HEK293T (cell line): ENCODE data around the gene RBBP8NL.

ENCODE experiments used
- CTCF ChIA-PET: fragments of 350-600 bp; formaldehyde crosslinking; extraction: SDS; loops from one replicate; lab custom pipeline; 2021; ENCODE audit warnings: antibody characterized with exemption, inconsistent platforms; lab: Yijun Ruan, JAX
- POLR2A ChIA-PET: fragments of 350-600 bp; formaldehyde crosslinking; extraction: SDS; loops from one replicate; lab custom pipeline; 2020; ENCODE audit warnings: antibody characterized with exemption, inconsistent platforms; lab: Yijun Ruan, JAX
- DNase-seq: peaks from one replicate; pipeline ENCODE4 v3.0.0; 2012; ENCODE audit warnings: mixed read lengths; ENCODE audit errors: extremely low spot score
- ARNT ChIP-seq: fragments of 450-650 bp; IDR thresholded peaks from 2 replicates; pipeline ENCODE4 v1.6.1; 2017; ENCODE audit warnings: mild to moderate bottlenecking
- BHLHE40 ChIP-seq: fragments of 450-650 bp; IDR thresholded peaks from 2 replicates; pipeline ENCODE4 v1.6.1; 2016; ENCODE audit warnings: mild to moderate bottlenecking, moderate library complexity, borderline replicate concordance
- CTBP1 ChIP-seq: fragments of 450-650 bp; IDR thresholded peaks from 2 replicates; pipeline ENCODE4 v1.6.1; 2016; ENCODE audit warnings: borderline replicate concordance
- ELF4 ChIP-seq: fragments of 450-650 bp; IDR thresholded peaks from 2 replicates; pipeline ENCODE4 v1.6.1; 2017; ENCODE audit warnings: antibody characterized with exemption
- FOXA1 ChIP-seq: fragments of 450-650 bp; IDR thresholded peaks from 2 replicates; pipeline ENCODE4 v1.6.1; 2016; ENCODE audit warnings: mild to moderate bottlenecking
- FOXK2 ChIP-seq: fragments of 450-650 bp; IDR thresholded peaks from 2 replicates; pipeline ENCODE4 v1.6.1; 2016; ENCODE audit warnings: mild to moderate bottlenecking
- FOXM1 ChIP-seq: fragments of 450-650 bp; IDR thresholded peaks from 2 replicates; pipeline ENCODE4 v1.6.1; 2017; ENCODE audit warnings: mild to moderate bottlenecking, borderline replicate concordance
- HDGF ChIP-seq: fragments of 450-650 bp; IDR thresholded peaks from 2 replicates; pipeline ENCODE4 v1.6.1; 2017; ENCODE audit warnings: antibody characterized with exemption, borderline replicate concordance
- L3MBTL2 ChIP-seq: fragments of 450-650 bp; conservative IDR thresholded peaks from 2 replicates; pipeline ENCODE4 v1.6.1; 2016; ENCODE audit warnings: mild to moderate bottlenecking
- LEF1 ChIP-seq: fragments of 450-650 bp; IDR thresholded peaks from 2 replicates; pipeline ENCODE4 v1.6.1; 2017; ENCODE audit warnings: mild to moderate bottlenecking, borderline replicate concordance
- NFRKB ChIP-seq: fragments of 450-650 bp; IDR thresholded peaks from 2 replicates; pipeline ENCODE4 v1.6.1; 2016; ENCODE audit warnings: mild to moderate bottlenecking, moderate library complexity
- SP1 ChIP-seq: fragments of 450-650 bp; IDR thresholded peaks from 2 replicates; pipeline ENCODE4 v1.6.1; 2017
- SUZ12 ChIP-seq: fragments of 450-650 bp; IDR thresholded peaks from 2 replicates; pipeline ENCODE4 v1.6.1; 2016; ENCODE audit warnings: mild to moderate bottlenecking
- TARDBP ChIP-seq: fragments of 450-650 bp; IDR thresholded peaks from 2 replicates; pipeline ENCODE4 v1.6.1; 2016
- ZNF384 ChIP-seq: fragments of 450-650 bp; IDR thresholded peaks from 2 replicates; pipeline ENCODE4 v1.6.1; 2016
- TF ChIP-seq, protein P1 (sequence below): fragments of 450-650 bp; IDR thresholded peaks from 2 replicates; pipeline ENCODE4 v1.6.1; 2016

RBBP8NL gene

DNA sequence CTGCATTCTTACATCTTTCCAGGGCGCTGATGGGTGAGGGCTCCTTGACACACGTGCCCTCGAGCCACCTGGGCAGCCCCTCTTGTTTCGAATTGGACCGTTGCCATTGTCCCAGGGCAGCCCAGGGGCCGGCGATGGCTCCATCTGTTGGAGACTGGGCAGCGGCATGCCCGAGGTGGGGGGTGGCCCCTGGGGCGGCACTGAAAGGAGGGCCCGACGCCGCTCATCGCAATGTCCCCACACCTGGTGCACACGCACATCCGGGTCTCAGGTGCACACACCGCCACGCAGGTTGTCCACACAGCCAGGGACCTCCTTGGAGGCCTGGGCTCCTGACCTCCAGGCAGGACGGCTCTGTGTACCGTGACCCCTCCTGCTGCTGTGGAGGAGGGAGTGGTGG lies 30.5 kb upstream of the RBBP8NL start:
- no peak for DNase-seq
- CTCF ChIA-PET = no interaction called here
- POLR2A ChIA-PET = no interaction called here
- TF ChIP-seq LEF1 = no peak
- no peak for TF ChIP-seq FOXK2
- no peak for TF ChIP-seq FOXM1
- TF ChIP-seq FOXA1 = no peak

DNA sequence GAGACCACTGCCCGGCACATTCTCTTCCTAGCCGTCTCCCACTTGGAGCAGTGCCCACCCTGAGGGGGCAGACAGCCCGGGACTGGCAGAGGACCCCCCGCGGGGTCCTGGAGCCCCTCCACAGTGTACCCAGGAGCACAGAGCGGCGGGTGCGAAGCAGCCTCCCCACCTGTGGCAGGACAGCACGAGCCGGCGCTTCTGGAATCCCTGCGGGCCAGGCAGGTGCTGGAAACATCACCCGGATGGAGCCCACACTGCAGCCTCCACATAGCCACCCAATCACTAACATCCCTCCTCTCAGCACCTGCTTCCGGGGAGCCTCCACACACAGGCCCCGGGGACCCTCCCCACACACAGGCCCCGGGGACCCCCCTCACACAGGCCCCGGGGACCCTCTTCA lies 29.8 kb upstream of the RBBP8NL start:
- ChIA-PET POLR2A (no interaction called here), CTCF (no interaction called here)
- TF ChIP-seq SUZ12 (no peak), SP1 (no peak), NFRKB (no peak), TARDBP (no peak), ARNT (no peak), HDGF (no peak), FOXK2 (no peak), LEF1 (no peak), CTBP1 (no peak), L3MBTL2 (no peak), FOXM1 (no peak), BHLHE40 (no peak), FOXA1 (no peak), ELF4 (no peak), ZNF384 (no peak)
- TF ChIP-seq, protein P1, sequence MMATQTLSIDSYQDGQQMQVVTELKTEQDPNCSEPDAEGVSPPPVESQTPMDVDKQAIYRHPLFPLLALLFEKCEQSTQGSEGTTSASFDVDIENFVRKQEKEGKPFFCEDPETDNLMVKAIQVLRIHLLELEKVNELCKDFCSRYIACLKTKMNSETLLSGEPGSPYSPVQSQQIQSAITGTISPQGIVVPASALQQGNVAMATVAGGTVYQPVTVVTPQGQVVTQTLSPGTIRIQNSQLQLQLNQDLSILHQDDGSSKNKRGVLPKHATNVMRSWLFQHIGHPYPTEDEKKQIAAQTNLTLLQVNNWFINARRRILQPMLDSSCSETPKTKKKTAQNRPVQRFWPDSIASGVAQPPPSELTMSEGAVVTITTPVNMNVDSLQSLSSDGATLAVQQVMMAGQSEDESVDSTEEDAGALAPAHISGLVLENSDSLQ = no peak
- no peak for DNase-seq

DNA sequence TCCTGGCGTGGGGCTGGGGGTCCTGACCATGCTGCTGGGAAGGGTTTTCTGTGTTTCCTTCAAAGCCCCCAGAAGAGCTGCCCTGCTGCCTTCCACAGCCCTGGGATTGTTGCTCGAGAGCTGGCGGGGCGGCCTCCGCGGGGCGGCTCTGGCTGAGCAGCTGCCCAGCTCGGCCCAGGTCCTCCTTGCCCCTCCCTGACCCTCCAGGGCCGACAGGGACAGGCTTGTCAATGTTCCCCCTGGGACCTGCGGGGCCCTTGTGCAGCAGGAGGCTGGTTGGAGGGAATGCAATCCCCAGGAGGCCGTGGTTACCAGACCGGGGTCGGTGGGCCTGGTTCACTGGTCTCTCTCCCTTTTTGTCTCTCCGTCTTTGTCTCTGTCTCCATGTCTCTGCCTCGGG lies 28.6 kb upstream of the RBBP8NL start:
- POLR2A ChIA-PET = no interaction called here

GRCh38 chr20:62454904-62455636 lies 27.7 kb upstream of the RBBP8NL start:
- POLR2A ChIA-PET = no interaction called here
- DNase-seq = no peak
- TF ChIP-seq ARNT = no peak
- no peak for TF ChIP-seq TARDBP
- TF ChIP-seq, protein P1 = no peak
- no peak for TF ChIP-seq FOXK2
- TF ChIP-seq HDGF = no peak
- TF ChIP-seq FOXM1 = no peak
- no peak for TF ChIP-seq BHLHE40
- TF ChIP-seq ELF4 = no peak
- TF ChIP-seq SP1 = no peak
- TF ChIP-seq L3MBTL2 = no peak
- no peak for TF ChIP-seq LEF1
- no peak for TF ChIP-seq CTBP1
- TF ChIP-seq NFRKB = no peak
- no peak for TF ChIP-seq SUZ12
- no peak for TF ChIP-seq FOXA1
- no peak for TF ChIP-seq ZNF384
- CTCF ChIA-PET = no interaction called here

More for the DNA sequence above, 28.6 kb upstream of the RBBP8NL start:
- no peak for DNase-seq
- CTCF ChIA-PET = no interaction called here
- TF ChIP-seq TARDBP (no peak), L3MBTL2 (no peak), BHLHE40 (no peak), LEF1 (no peak), HDGF (no peak), FOXA1 (no peak), CTBP1 (no peak), FOXK2 (no peak), ZNF384 (no peak), ELF4 (no peak), ARNT (no peak), SP1 (no peak)
- TF ChIP-seq, protein P1 = no peak

- TF ChIP-seq LEF1 (no peak), HDGF (no peak), NFRKB (no peak), ZNF384 (no peak), ARNT (no peak), FOXA1 (no peak), L3MBTL2 (no peak), SUZ12 (no peak), ELF4 (no peak), SP1 (no peak), FOXK2 (no peak), TARDBP (no peak)
- TF ChIP-seq, protein P1 = no peak
- ChIA-PET CTCF (no interaction called here), POLR2A (no interaction called here)
- DNase-seq = no peak
Observed at GRCh38 chr20:62453186-62453808, 26.0 kb upstream of the RBBP8NL start.
